Natural killer cell (primary cell): Measurements from ENCODE around the gene RNF150. TPM values are rescaled to one million over a fixed set of nuclear protein-coding genes. Genes with fewer than 3 reads are reported as not detected.
"Not testable (repeated sequence)": the region's sequence is repeated elsewhere in the genome, so short reads cannot be mapped to it uniquely, and the experiment has no call there.

ENCODE experiments used
- ATAC-seq, 3 donors: fragments of 150-1000 bp in 2 of 3; fragments of 200-7000 bp in 1 of 3; cut with Tn5 transposase; 1 replicate in 1 of 3; 2 replicates in 2 of 3; pipeline ENCODE4 v1.10.0; 2021; ENCODE audit warnings: mild to moderate bottlenecking in 2 of 3, moderate library complexity in 2 of 3
- DNase-seq, 2 donors: peaks; one replicate each; pipeline versions ENCODE4 v3.0.0 to v3.0.0-alpha.2; 2013 to 2021; ENCODE audit warnings: mixed read lengths in 1 of 2
- H3K27ac ChIP-seq: one replicate; pipeline ENCODE4 v1.5.1; 2013; ENCODE audit warnings: mild to moderate bottlenecking, low read length
- H3K27me3 ChIP-seq: one replicate; pipeline ENCODE4 v1.6.1; 2013; ENCODE audit warnings: low read length; ENCODE audit not compliant: control insufficient read depth, insufficient read depth
- H3K36me3 ChIP-seq: one replicate; pipeline ENCODE4 v1.6.1; 2013; ENCODE audit warnings: low read length; ENCODE audit not compliant: control insufficient read depth, insufficient read depth
- H3K4me1 ChIP-seq: one replicate; pipeline ENCODE4 v1.6.1; 2013; ENCODE audit warnings: low read length; ENCODE audit not compliant: control insufficient read depth, insufficient read depth
- H3K4me3 ChIP-seq: one replicate; pipeline ENCODE4 v1.5.1; 2013; ENCODE audit warnings: low read length
- H3K9me3 ChIP-seq: one replicate; pipeline ENCODE4 v1.6.1; 2013; ENCODE audit warnings: low read length; ENCODE audit not compliant: control insufficient read depth, insufficient read depth
- H3K27ac Mint-ChIP-seq, 2 donors: one replicate each; pipeline ENCODE4 v1.8.0; 2022; ENCODE audit warnings: mild to moderate bottlenecking in 2 of 2, mixed read lengths in 2 of 2, moderate library complexity in 1 of 2
- H3K27me3 Mint-ChIP-seq, 2 donors: one replicate each; pipeline ENCODE4 v1.8.0; 2022; ENCODE audit warnings: low read depth in 2 of 2, mixed read lengths in 2 of 2
- H3K36me3 Mint-ChIP-seq: one replicate; pipeline ENCODE4 v1.8.0; 2022; ENCODE audit warnings: mixed read lengths
- H3K4me1 Mint-ChIP-seq, 2 donors: one replicate each; pipeline ENCODE4 v1.8.0; 2022; ENCODE audit warnings: mixed read lengths in 2 of 2
- H3K4me3 Mint-ChIP-seq: one replicate; pipeline ENCODE4 v1.8.0; 2022; ENCODE audit warnings: mild to moderate bottlenecking, moderate library complexity, mixed read lengths
- H3K9me3 Mint-ChIP-seq, 2 donors: one replicate each; pipeline ENCODE4 v1.8.0; 2022; ENCODE audit warnings: mixed read lengths in 2 of 2
- WGBS: methylation state at CpG from one replicate; pipeline ENCODE4 v1.1.7; 2013; ENCODE audit warnings: missing lambda C conversion rate; ENCODE audit not compliant: insufficient coverage; 5-methylcytosine and 5-hydroxymethylcytosine counted together
- intact Hi-C: fragments of 100-400 bp; cut with micrococcal nuclease; formaldehyde crosslinking; loops from one replicate; pipeline ENCODE4 v1.14.2; 2022
- total RNA-seq, 4 donors: library from RNA; stranded (reverse); fragments of 120-200 nt in 1 of 4; gene quantifications; one replicate each; pipeline versions ENCODE4 v1.2.3 to v1.2.4, GENCODE V29; 2013 to 2022
- TF ChIP-seq, protein P1 (sequence below): fragments of 200-600 bp; IDR thresholded peaks from one replicate; pipeline ENCODE4 v1.8.0; 2022; ENCODE audit warnings: antibody characterized with exemption

The RNF150 gene
- total RNA-seq, 3 donors from 2014 or later (not counting 1 experiment from before 2014, with no cell fraction given) = 0.09 TPM; not detected in 2

DNA sequence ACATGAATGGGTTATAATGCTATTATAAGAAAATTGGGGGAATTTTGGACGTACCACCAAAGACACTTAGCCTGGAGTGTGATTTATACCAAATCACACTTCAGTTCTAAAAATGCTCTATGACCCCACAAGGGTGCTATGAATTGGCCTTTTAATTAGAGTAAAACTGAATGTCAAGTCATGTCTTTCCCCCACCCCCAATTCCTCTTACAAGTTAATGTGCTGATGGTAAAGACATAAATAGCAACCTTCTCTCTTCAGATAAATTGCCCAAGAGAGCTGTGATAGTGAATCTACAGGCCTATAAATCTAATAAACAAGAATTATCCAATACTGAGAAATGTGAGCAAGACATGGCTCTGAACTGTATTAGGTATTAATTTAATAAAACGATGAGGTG lies 78.8 kb downstream of the RNF150 start:
- H3K27me3 Mint-ChIP-seq = no peaks in the 10 kb centered on the region
- intact Hi-C loops = no loop called here
- H3K27ac Mint-ChIP-seq = no peak overlapping the region
- DNase-seq (no peak), ATAC-seq (no peak)
- H3K4me1 Mint-ChIP-seq = no peaks in the 10 kb centered on the region
- no peaks in the 10 kb centered on the region for H3K36me3 Mint-ChIP-seq
- WGBS = no CpG with 5 or more reads among the region's 2 CpGs
- no peaks in the 10 kb centered on the region for H3K27me3 ChIP-seq
- H3K9me3 ChIP-seq = no peaks in the 10 kb centered on the region
- peaks cover 6 to 10% of the 10 kb centered on the region in 2 donors for H3K9me3 Mint-ChIP-seq
- no peak overlapping the region for H3K4me3 Mint-ChIP-seq
- TF ChIP-seq, protein P1, sequence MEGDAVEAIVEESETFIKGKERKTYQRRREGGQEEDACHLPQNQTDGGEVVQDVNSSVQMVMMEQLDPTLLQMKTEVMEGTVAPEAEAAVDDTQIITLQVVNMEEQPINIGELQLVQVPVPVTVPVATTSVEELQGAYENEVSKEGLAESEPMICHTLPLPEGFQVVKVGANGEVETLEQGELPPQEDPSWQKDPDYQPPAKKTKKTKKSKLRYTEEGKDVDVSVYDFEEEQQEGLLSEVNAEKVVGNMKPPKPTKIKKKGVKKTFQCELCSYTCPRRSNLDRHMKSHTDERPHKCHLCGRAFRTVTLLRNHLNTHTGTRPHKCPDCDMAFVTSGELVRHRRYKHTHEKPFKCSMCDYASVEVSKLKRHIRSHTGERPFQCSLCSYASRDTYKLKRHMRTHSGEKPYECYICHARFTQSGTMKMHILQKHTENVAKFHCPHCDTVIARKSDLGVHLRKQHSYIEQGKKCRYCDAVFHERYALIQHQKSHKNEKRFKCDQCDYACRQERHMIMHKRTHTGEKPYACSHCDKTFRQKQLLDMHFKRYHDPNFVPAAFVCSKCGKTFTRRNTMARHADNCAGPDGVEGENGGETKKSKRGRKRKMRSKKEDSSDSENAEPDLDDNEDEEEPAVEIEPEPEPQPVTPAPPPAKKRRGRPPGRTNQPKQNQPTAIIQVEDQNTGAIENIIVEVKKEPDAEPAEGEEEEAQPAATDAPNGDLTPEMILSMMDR = no peak
- no peaks in the 10 kb centered on the region for H3K4me1 ChIP-seq
- H3K36me3 ChIP-seq = no peaks in the 10 kb centered on the region
- H3K27ac ChIP-seq = no peak overlapping the region
- H3K4me3 ChIP-seq = no peak overlapping the region

DNA sequence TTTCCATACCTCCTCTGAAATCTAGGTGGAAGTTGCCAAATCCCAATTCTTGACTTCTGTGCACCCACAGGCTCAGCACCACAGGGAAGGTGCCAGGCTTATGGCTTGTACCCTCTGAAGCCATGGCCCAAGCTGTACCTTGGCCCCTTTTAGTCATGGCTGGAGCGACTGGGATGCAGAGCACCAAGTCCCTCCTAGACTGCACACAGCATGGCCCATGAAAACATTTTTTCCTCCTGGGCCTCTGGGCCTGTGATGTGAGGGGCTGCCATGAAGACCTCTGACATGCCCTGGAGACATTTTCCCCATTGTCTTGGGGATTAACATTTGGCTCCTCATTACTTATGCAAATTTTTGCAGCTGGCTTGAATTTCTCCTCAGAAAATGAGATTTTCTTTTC lies 82.3 kb downstream of the RNF150 start:
- H3K9me3 ChIP-seq, ATAC-seq, H3K36me3 ChIP-seq, H3K27me3 Mint-ChIP-seq, H3K4me1 Mint-ChIP-seq, DNase-seq, H3K27ac Mint-ChIP-seq, H3K9me3 Mint-ChIP-seq, H3K27me3 ChIP-seq, H3K27ac ChIP-seq, H3K4me1 ChIP-seq, H3K36me3 Mint-ChIP-seq, intact Hi-C loops, H3K4me3 Mint-ChIP-seq, H3K4me3 ChIP-seq: not testable (repeated sequence)
- 100% methylated on average over 1 of the region's 1 CpG for WGBS

DNA sequence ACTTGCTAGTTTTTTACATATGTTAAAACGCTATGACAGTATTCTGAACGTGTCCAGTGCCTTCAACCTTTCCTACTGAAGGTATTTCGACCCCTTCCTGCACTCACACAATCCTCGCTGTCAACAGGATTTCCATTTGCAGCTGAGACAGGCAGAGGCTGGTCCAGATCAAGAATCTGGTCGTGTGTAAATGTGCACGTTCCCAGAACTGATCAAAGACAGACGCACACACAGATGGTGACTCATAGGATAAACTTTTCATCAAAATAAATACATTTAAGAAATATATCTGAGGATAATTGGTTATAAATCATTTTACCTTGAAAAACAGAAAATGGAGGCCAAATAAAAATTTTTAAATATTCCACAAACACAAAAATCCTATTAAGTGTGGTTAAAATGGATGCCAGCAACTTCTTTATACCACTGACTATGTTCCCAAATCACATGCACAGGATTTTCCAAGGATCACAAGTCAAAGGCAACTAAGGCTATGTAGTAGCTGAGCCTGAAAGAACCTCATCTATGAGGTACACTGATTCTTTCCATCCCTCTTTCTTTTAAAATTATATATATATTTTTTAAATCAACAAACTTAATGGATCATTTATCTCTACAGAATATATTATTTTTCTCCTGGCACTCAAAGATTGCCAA lies 85.9 kb downstream of the RNF150 start:
- H3K4me1 Mint-ChIP-seq = no peaks in the 10 kb centered on the region
- H3K36me3 ChIP-seq = no peaks in the 10 kb centered on the region
- peaks cover 5 to 6% of the 10 kb centered on the region in 2 donors for H3K9me3 Mint-ChIP-seq
- no peak overlapping the region for H3K4me3 ChIP-seq
- no peak overlapping the region for H3K27ac ChIP-seq
- no peak overlapping the region for H3K27ac Mint-ChIP-seq
- H3K36me3 Mint-ChIP-seq = no peaks in the 10 kb centered on the region
- ATAC-seq = no peak
- no peaks in the 10 kb centered on the region for H3K27me3 ChIP-seq
- DNase-seq = no peak
- no peak overlapping the region for H3K4me3 Mint-ChIP-seq
- no peaks in the 10 kb centered on the region for H3K4me1 ChIP-seq
- H3K27me3 Mint-ChIP-seq = no peaks in the 10 kb centered on the region
- no peaks in the 10 kb centered on the region for H3K9me3 ChIP-seq
- TF ChIP-seq, protein P1 = no peak
- intact Hi-C loops = no loop called here
- 87% methylated on average over 6 of the region's 7 CpGs for WGBS

DNA sequence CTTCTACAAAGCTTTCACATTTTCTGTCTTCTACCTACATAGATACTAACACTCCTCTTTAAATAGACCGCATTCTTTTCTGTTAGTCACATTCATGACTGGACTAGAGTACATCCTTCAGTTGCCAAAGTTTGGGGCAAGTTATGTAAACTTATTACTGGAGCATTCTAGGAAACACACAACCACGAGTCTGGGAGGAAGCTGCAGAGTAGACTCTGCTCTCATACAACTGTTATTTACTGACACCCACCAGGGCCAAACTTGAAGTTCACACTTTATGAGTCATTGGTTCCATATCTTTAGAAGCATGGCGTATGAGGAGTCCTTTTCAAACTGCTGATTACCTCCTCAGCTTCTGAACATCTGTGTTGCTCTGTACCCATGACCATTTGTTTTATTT lies 87.0 kb downstream of the RNF150 start:
- no peak overlapping the region for H3K27ac Mint-ChIP-seq
- intact Hi-C loops = no loop called here
- no peaks in the 10 kb centered on the region for H3K27me3 Mint-ChIP-seq
- peaks cover 0 to under 1% of the 10 kb centered on the region in 2 donors for H3K9me3 Mint-ChIP-seq
- Histone ChIP-seq H3K36me3 (no peaks in the 10 kb centered on the region), H3K9me3 (no peaks in the 10 kb centered on the region), H3K27me3 (no peaks in the 10 kb centered on the region), H3K27ac (no peak overlapping the region), H3K4me1 (no peaks in the 10 kb centered on the region), H3K4me3 (no peak overlapping the region)
- TF ChIP-seq, protein P1 = no peak
- no peak overlapping the region for H3K4me3 Mint-ChIP-seq
- DNase-seq (no peak), ATAC-seq (no peak)
- no peaks in the 10 kb centered on the region for H3K4me1 Mint-ChIP-seq
- no peaks in the 10 kb centered on the region for H3K36me3 Mint-ChIP-seq
- WGBS = 60% methylated on average over 3 of the region's 3 CpGs
